ENCODE measurements around the gene MUC20.
"Not testable (repeated sequence)": the region's sequence is repeated elsewhere in the genome, so short reads cannot be mapped to it uniquely, and the experiment has no call there.

MUC20 gene

GRCh38 chr3:195692781-195693427 lies 27.9 kb upstream of the MUC20 start:
- DNase-seq (ENCODE audit: low read depth) = no peak

GRCh38 chr3:195693428-195694216 lies 27.2 kb upstream of the MUC20 start:
- DNase-seq (ENCODE audit: low read depth) = no peak

GRCh38 chr3:195694217-195695076 lies 26.3 kb upstream of the MUC20 start:
- DNase-seq (ENCODE audit: low read depth) = not testable (repeated sequence)

- DNase-seq (ENCODE audit: low read depth) = no peak
Measured at GRCh38 chr3:195696632-195697278, 24.0 kb upstream of the MUC20 start.

GRCh38 chr3:195697582-195698324 lies 23.0 kb upstream of the MUC20 start:
- no peak for DNase-seq (ENCODE audit: low read depth)

- DNase-seq (ENCODE audit: low read depth) = no peak
Measured at GRCh38 chr3:195698325-195698646, 22.5 kb upstream of the MUC20 start.

- no peak for DNase-seq (ENCODE audit: low read depth)
Measured at GRCh38 chr3:195698647-195699387, 22.0 kb upstream of the MUC20 start.

- DNase-seq (ENCODE audit: low read depth) = no peak
Measured at GRCh38 chr3:195699388-195699771, 21.4 kb upstream of the MUC20 start.

GRCh38 chr3:195699860-195700259 lies 20.9 kb upstream of the MUC20 start:
- no peak for DNase-seq (ENCODE audit: low read depth)

- no peak for DNase-seq (ENCODE audit: low read depth)
Measured at GRCh38 chr3:195700319-195700718, 20.5 kb upstream of the MUC20 start.

- DNase-seq (ENCODE audit: low read depth) = no peak
Measured at GRCh38 chr3:195701042-195701915, 19.5 kb upstream of the MUC20 start.

- DNase-seq (ENCODE audit: low read depth) = no peak
Measured at GRCh38 chr3:195703776-195704175, 17.0 kb upstream of the MUC20 start.

GRCh38 chr3:195704433-195704999 lies 16.3 kb upstream of the MUC20 start:
- no peak for DNase-seq (ENCODE audit: low read depth)

GRCh38 chr3:195705081-195705991 lies 15.4 kb upstream of the MUC20 start:
- DNase-seq (ENCODE audit: low read depth) = no peak

GRCh38 chr3:195708061-195708460 lies 12.7 kb upstream of the MUC20 start:
- no peak for DNase-seq (ENCODE audit: low read depth)

GRCh38 chr3:195708626-195709481 lies 11.9 kb upstream of the MUC20 start:
- no peak for DNase-seq (ENCODE audit: low read depth)

- DNase-seq (ENCODE audit: low read depth) = no peak
Measured at GRCh38 chr3:195709676-195710085, 11.1 kb upstream of the MUC20 start.
